Measurements from ENCODE around the gene INO80E.
"Not testable (repeated sequence)": the region's sequence is repeated elsewhere in the genome, so short reads cannot be mapped to it uniquely, and the experiment has no call there.

DNA sequence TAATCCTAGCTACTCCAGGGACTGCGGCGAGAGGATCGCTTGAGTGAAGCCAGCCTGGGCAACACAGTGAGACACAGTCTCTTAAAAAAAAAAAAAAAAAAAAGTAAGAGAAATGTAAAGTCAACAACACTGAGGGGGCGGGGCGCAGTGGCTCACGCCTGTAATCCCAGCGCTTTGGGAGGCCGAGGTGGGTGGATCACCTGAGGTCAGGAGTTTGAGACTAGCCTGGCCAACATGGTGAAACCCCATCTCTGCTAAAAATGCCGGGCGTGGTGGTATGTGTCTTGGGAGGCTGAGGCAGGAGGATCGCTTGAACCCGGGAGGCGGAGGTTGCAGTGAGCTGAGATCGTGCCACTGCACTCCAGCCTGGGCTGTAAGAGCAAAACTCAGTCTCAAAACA is 16.6 kb downstream of the INO80E start:
- TF ChIP-seq EZH2 (IDR thresholded peaks at IDR 0.05; ENCODE audit: borderline replicate concordance, insufficient read depth, low read depth, low read length, poor library complexity, severe bottlenecking) = not testable (repeated sequence)
- TF ChIP-seq, protein P1, sequence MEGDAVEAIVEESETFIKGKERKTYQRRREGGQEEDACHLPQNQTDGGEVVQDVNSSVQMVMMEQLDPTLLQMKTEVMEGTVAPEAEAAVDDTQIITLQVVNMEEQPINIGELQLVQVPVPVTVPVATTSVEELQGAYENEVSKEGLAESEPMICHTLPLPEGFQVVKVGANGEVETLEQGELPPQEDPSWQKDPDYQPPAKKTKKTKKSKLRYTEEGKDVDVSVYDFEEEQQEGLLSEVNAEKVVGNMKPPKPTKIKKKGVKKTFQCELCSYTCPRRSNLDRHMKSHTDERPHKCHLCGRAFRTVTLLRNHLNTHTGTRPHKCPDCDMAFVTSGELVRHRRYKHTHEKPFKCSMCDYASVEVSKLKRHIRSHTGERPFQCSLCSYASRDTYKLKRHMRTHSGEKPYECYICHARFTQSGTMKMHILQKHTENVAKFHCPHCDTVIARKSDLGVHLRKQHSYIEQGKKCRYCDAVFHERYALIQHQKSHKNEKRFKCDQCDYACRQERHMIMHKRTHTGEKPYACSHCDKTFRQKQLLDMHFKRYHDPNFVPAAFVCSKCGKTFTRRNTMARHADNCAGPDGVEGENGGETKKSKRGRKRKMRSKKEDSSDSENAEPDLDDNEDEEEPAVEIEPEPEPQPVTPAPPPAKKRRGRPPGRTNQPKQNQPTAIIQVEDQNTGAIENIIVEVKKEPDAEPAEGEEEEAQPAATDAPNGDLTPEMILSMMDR (IDR thresholded peaks at IDR 0.05) = not testable (repeated sequence)
